Transverse colon (tissue), 4 donors: ENCODE data around the gene EHBP1L1. TPM values are rescaled to one million over a fixed set of nuclear protein-coding genes. Genes with fewer than 3 reads are reported as not detected.

Experiments
- DNase-seq: peaks from one replicate; pipeline ENCODE4 v3.0.0-alpha.2; 2019
- H3K27ac ChIP-seq, 4 donors: fragments of 200-600 bp; sonication (generic); 2 replicates each; pipeline ENCODE4 v1.5.1; 2016 to 2018; ENCODE audit warnings: inconsistent platforms in 4 of 4
- H3K27me3 ChIP-seq: fragments of 200-600 bp; sonication (generic); 2 replicates; pipeline ENCODE4 v1.5.1; 2017; ENCODE audit warnings: inconsistent platforms
- H3K36me3 ChIP-seq, 4 donors: fragments of 200-600 bp; sonication (generic); 2 replicates each; pipeline ENCODE4 v1.5.1; 2017 to 2019; ENCODE audit warnings: inconsistent platforms in 4 of 4
- H3K4me1 ChIP-seq, 4 donors: fragments of 200-600 bp; sonication (generic); 2 replicates each; pipeline ENCODE4 v1.5.1; 2017 to 2020; ENCODE audit warnings: inconsistent platforms in 4 of 4
- H3K4me3 ChIP-seq, 4 donors: fragments of 200-600 bp; sonication (generic); 1 replicate in 1 of 4; 2 replicates in 3 of 4; pipeline versions ENCODE4 v1.5.1 to v1.6.1; 2017 to 2019; ENCODE audit warnings: inconsistent platforms in 4 of 4
- H3K9me3 ChIP-seq, 2 donors: fragments of 200-600 bp; sonication (generic); 2 replicates each; pipeline ENCODE4 v1.5.1; 2017 to 2019; ENCODE audit warnings: inconsistent platforms in 2 of 2
- CTCF ChIP-seq, 5 experiments: fragments of 200-600 bp in 3 of 5; fragments of 450-650 bp in 2 of 5; sonication (generic) in 3 of 5; IDR thresholded peaks; 1 replicate in 2 of 5; 2 replicates in 3 of 5; pipeline ENCODE4 v1.5.1; 2016 to 2017; ENCODE audit warnings: antibody characterized with exemption in 5 of 5, inconsistent platforms in 3 of 5, mild to moderate bottlenecking in 2 of 5, moderate library complexity in 1 of 5
- EP300 ChIP-seq: sonication (generic); formaldehyde crosslinking; IDR thresholded peaks from one replicate; pipeline ENCODE4 v1.6.1; 2017; ENCODE audit warnings: antibody characterized with exemption, low read depth
- POLR2A ChIP-seq: fragments of 450-650 bp; IDR thresholded peaks from one replicate; pipeline ENCODE4 v1.6.1; 2016; ENCODE audit warnings: antibody characterized with exemption, mild to moderate bottlenecking, moderate library complexity
- POLR2AphosphoS5 ChIP-seq, 3 donors: sonication (generic); formaldehyde crosslinking; IDR thresholded peaks; one replicate each; pipeline ENCODE4 v1.6.1; 2016; ENCODE audit warnings: antibody characterized with exemption in 3 of 3
- WGBS, 2 donors: methylation state at CpG; one replicate each; pipeline ENCODE4 v1.1.5; 2018; ENCODE audit warnings: low coverage in 1 of 2; 5-methylcytosine and 5-hydroxymethylcytosine counted together
- in situ Hi-C, 4 donors: fragments of 200-750 bp; cut with MboI; loops; one replicate each; pipeline versions ENCODE4 v1.15.0 to v1.15.1; 2017; ENCODE audit warnings: low sequenced_read_pairs in 3 of 4, low pct_ligation_motif_present in 1 of 4, low pct_unique_long_range_greater_than_20kb in 1 of 4
- intact Hi-C: fragments of 100-400 bp; cut with DNase I; formaldehyde crosslinking; loops from one replicate; pipeline ENCODE4 v1.15.1; 2023; ENCODE audit warnings: low total_unique reads
- total RNA-seq, 4 donors: library from RNA; depleted of rRNA; stranded (reverse); fragments of >200 nt; gene quantifications; one replicate each; pipeline ENCODE4 v1.1.0, GENCODE V29; 2016

Gene EHBP1L1
- total RNA-seq, 4 donors from 2014 or later: 90.2 to 215 (median 106) TPM

- TF ChIP-seq POLR2AphosphoS5 (IDR thresholded peaks at IDR 0.05): no peak
- no peak for TF ChIP-seq POLR2A
- TF ChIP-seq EP300: no peak
- 92% methylated on average over 3 of the region's 3 CpGs; no CpG with 5 or more reads in 1 of the 2 donors for WGBS, 2 donors
- no peaks in the 10 kb centered on the region for H3K9me3 ChIP-seq
- H3K27ac ChIP-seq: peak overlapping the region in 2 of 4 donors; percentile 3
- DNase-seq: no peak
- H3K4me1 ChIP-seq: peaks cover 18 to 37% (median 30%) of the 10 kb centered on the region in 4 donors
- H3K27me3 ChIP-seq: no peaks in the 10 kb centered on the region
- no peak overlapping the region for H3K4me3 ChIP-seq
- intact Hi-C loops (no loop called here), in situ Hi-C loops (no loop called here)
- H3K36me3 ChIP-seq: peaks cover 0 to 22% (median 6%) of the 10 kb centered on the region in 4 donors
Measured at GRCh38 chr11:65581928-65582327, 6.1 kb downstream of the EHBP1L1 start.

DNA sequence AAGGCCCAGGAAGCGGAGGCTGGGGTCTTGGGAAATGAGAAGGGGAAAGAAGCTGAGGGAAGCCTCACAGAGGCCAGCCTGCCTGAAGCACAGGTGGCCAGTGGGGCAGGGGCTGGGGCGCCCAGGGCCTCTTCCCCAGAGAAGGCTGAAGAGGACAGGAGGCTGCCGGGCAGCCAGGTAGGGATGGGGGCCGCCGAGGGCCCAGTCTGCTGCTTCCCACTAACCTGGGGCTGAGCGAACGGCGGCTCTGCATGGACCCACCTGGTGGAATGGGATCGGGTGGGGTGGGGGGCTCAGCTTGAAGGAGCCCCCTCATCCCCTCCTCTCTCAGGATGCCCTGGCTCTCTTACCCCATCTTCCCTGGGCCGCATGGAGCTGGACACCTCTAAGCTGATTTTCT lies 7.7 kb downstream of the EHBP1L1 start:
- intact Hi-C loops: no loop called here
- no peaks in the 10 kb centered on the region for H3K27me3 ChIP-seq
- DNase-seq: no peak
- H3K9me3 ChIP-seq: no peaks in the 10 kb centered on the region
- TF ChIP-seq EP300 (no peak), POLR2A (no peak)
- peaks cover 0 to 22% (median 6%) of the 10 kb centered on the region in 4 donors for H3K36me3 ChIP-seq
- WGBS, 2 donors: 93% methylated on average over 10 of the region's 10 CpGs; no CpG with 5 or more reads in 1 of the 2 donors
- H3K4me3 ChIP-seq: no peak overlapping the region
- peaks cover 18 to 37% (median 28%) of the 10 kb centered on the region in 4 donors for H3K4me1 ChIP-seq
- peak overlapping the region in 1 of 4 donors; percentile 41 for H3K27ac ChIP-seq
- in situ Hi-C loops: no loop called here

- intact Hi-C loops: no loop called here
- DNase-seq: no peak
- H3K9me3 ChIP-seq: no peaks in the 10 kb centered on the region
- in situ Hi-C loops: no loop called here
- TF ChIP-seq POLR2AphosphoS5 (IDR thresholded peaks at IDR 0.05): no peak
- no peak for TF ChIP-seq CTCF (IDR thresholded peaks at IDR 0.05)
- TF ChIP-seq POLR2A: no peak
- TF ChIP-seq EP300: no peak
- peaks cover 0 to 22% (median 6%) of the 10 kb centered on the region in 4 donors for H3K36me3 ChIP-seq
- no peaks in the 10 kb centered on the region for H3K27me3 ChIP-seq
- peak overlapping the region in 1 of 4 donors; percentile 41 for H3K27ac ChIP-seq
- H3K4me1 ChIP-seq: peaks cover 15 to 34% (median 26%) of the 10 kb centered on the region in 4 donors
- WGBS, 2 donors: 82% methylated on average over 8 of the region's 8 CpGs; no CpG with 5 or more reads in 1 of the 2 donors
- no peak overlapping the region for H3K4me3 ChIP-seq
Measured at GRCh38 chr11:65584106-65584505, 8.3 kb downstream of the EHBP1L1 start.

- no peaks in the 10 kb centered on the region for H3K27me3 ChIP-seq
- TF ChIP-seq CTCF (IDR thresholded peaks at IDR 0.05): no peak
- no peak for TF ChIP-seq POLR2A
- TF ChIP-seq POLR2AphosphoS5 (IDR thresholded peaks at IDR 0.05): no peak
- TF ChIP-seq EP300: no peak
- peaks cover 15 to 34% (median 26%) of the 10 kb centered on the region in 4 donors for H3K4me1 ChIP-seq
- intact Hi-C loops (no loop called here), in situ Hi-C loops (no loop called here)
- H3K9me3 ChIP-seq: no peaks in the 10 kb centered on the region
- no peak overlapping the region for H3K4me3 ChIP-seq
- DNase-seq: no peak
- 58 to 83% methylated on average over 6 to 35 of the region's 46 CpGs for WGBS, 2 donors
- H3K36me3 ChIP-seq: peaks cover 0 to 21% (median 6%) of the 10 kb centered on the region in 4 donors
- peak overlapping the region in 1 of 4 donors; percentile 41 for H3K27ac ChIP-seq
Measured at GRCh38 chr11:65584723-65585171, 8.9 kb downstream of the EHBP1L1 start.

GRCh38 chr11:65585396-65586246 lies 9.8 kb downstream of the EHBP1L1 start:
- no peak for DNase-seq

More at GRCh38 chr11:65585396-65586246, 9.8 kb downstream of the EHBP1L1 start:
- WGBS, 2 donors: 87% methylated on average over 51 of the region's 51 CpGs; no CpG with 5 or more reads in 1 of the 2 donors
- in situ Hi-C loops: no loop called here
- Histone ChIP-seq H3K27ac (peak overlapping the region; percentile 70 to 85 (median 72)), H3K27me3 (no peaks in the 10 kb centered on the region), H3K36me3 (peaks cover 0 to 13% (median 2%) of the 10 kb centered on the region in 4 donors), H3K4me1 (peaks cover 15 to 34% (median 26%) of the 10 kb centered on the region in 4 donors), H3K9me3 (no peaks in the 10 kb centered on the region), H3K4me3 (no peak overlapping the region)
- intact Hi-C loops: no loop called here
- TF ChIP-seq EP300 (no peak), POLR2A (no peak), POLR2AphosphoS5 (IDR thresholded peaks at IDR 0.05) (no peak), CTCF (IDR thresholded peaks at IDR 0.05) (no peak)
